ENCODE measurements around the gene ACOXL.
A peak's percentile ranks its signal among the peaks of the same experiment; 100 is the strongest.

ACOXL gene

GRCh38 chr2:111048856-111049768, 316.7 kb downstream of the ACOXL start (continued):
- TF ChIP-seq ZNF580 (tag by site-specific recombination; IDR thresholded peaks at IDR 0.05) (peak; percentile 21; the same call in 1 of the 2 replicates), ZNF473 (tag by site-specific recombination; IDR thresholded peaks at IDR 0.05) (no peak), PRDM6 (tag by site-specific recombination; IDR thresholded peaks at IDR 0.05) (peak; percentile 63), ZSCAN18 (tag by site-specific recombination; IDR thresholded peaks at IDR 0.05) (no peak), ZBTB20 (tag by site-specific recombination; IDR thresholded peaks at IDR 0.05) (peak; percentile 36; the same call in 1 of the 2 replicates), BCL11B (tag by site-specific recombination; IDR thresholded peaks at IDR 0.05; ENCODE audit: low read depth) (no peak), TCF7L2 (IDR thresholded peaks at IDR 0.05; ENCODE audit: borderline replicate concordance, low read depth, low read length) (no peak), ZNF157 (tag by site-specific recombination; IDR thresholded peaks at IDR 0.05) (no peak), ZNF354C (tag by site-specific recombination; IDR thresholded peaks at IDR 0.05; ENCODE audit: borderline replicate concordance, low read depth) (no peak), ZNF549 (tag by site-specific recombination; IDR thresholded peaks at IDR 0.05) (no peak), ZNF548 (tag by site-specific recombination; IDR thresholded peaks at IDR 0.05) (no peak), WT1 (tag by site-specific recombination; IDR thresholded peaks at IDR 0.05) (no peak), PRDM2 (tag by site-specific recombination; IDR thresholded peaks at IDR 0.05; ENCODE audit: borderline replicate concordance) (no peak), OSR2 (tag by site-specific recombination; IDR thresholded peaks at IDR 0.05) (no peak), ZNF341 (tag by site-specific recombination; IDR thresholded peaks at IDR 0.05; ENCODE audit: low read depth) (peak; percentile 31; the same call in 1 of the 2 replicates), ZBTB49 (tag by site-specific recombination; IDR thresholded peaks at IDR 0.05; ENCODE audit: low read depth) (no peak)

Data from HEK293 (cell line).